ENCODE results near the gene ACTG1. TPM values are rescaled to one million over a fixed set of nuclear protein-coding genes. Genes with fewer than 3 reads are reported as not detected.
A peak's percentile ranks its signal among the peaks of the same experiment; 100 is the strongest.

ACTG1 gene
- total and polyA plus RNA-seq, 12 donors = 290 to 1,180 (median 345) TPM

GRCh38 chr17:81513753-81514488 lies 1.3 kb upstream of the ACTG1 start:
- H3K9me3 ChIP-seq = no peaks in the 10 kb centered on the region
- no peak for TF ChIP-seq CTCF (IDR thresholded peaks at IDR 0.05)
- intact Hi-C loops (cut with DNase I) = loop anchor here in 1 of 10 donors (2.0 kb wide), 1 partner anchor 119 kb away; the partner anchor contains the start of gene BAHCC1
- peak; percentile 72 to 73 for DNase-seq
- ATAC-seq = peak; percentile 9 to 41 (median 17)
- H3K4me1 ChIP-seq = peaks cover 16 to 70% (median 54%) of the 10 kb centered on the region in 9 donors
- peak overlapping the region; percentile 73 to 99 (median 94) for H3K4me3 ChIP-seq
- peak overlapping the region; percentile 98 to 100 (median 100) for H3K27ac ChIP-seq
- 0 to 3% methylated on average over 63 to 64 of the region's 64 CpGs for WGBS, 2 donors
- no peaks in the 10 kb centered on the region for H3K27me3 ChIP-seq
- peaks cover 8 to 36% (median 29%) of the 10 kb centered on the region in 9 donors for H3K36me3 ChIP-seq

GRCh38 chr17:81513372-81513752 lies 763 bp upstream of the ACTG1 start:
- DNase-seq = peak; percentile 59 to 74
- peak; percentile 5 to 43 (median 28) for ATAC-seq
- peaks cover 14 to 70% (median 54%) of the 10 kb centered on the region in 9 donors for H3K4me1 ChIP-seq
- 0 to 1% methylated on average over 23 of the region's 23 CpGs for WGBS, 2 donors
- H3K27ac ChIP-seq = peak overlapping the region; percentile 98 to 100 (median 100)
- intact Hi-C loops (cut with DNase I) = loop anchor here in 1 of 10 donors (2.0 kb wide), 1 partner anchor 119 kb away; the partner anchor contains the start of gene BAHCC1
- H3K9me3 ChIP-seq = no peaks in the 10 kb centered on the region
- no peaks in the 10 kb centered on the region for H3K27me3 ChIP-seq
- no peak for TF ChIP-seq CTCF (IDR thresholded peaks at IDR 0.05)
- H3K4me3 ChIP-seq = peak overlapping the region; percentile 73 to 99 (median 94)
- peaks cover 8 to 42% (median 34%) of the 10 kb centered on the region in 9 donors for H3K36me3 ChIP-seq

- Histone ChIP-seq H3K4me3 (peak overlapping the region; percentile 73 to 99 (median 94)), H3K4me1 (peaks cover 13 to 58% (median 41%) of the 10 kb centered on the region in 9 donors), H3K36me3 (peaks cover 8 to 47% (median 34%) of the 10 kb centered on the region in 9 donors), H3K27ac (peak overlapping the region; percentile 98 to 100 (median 100)), H3K9me3 (peaks cover 0 to 5% (median 0%) of the 10 kb centered on the region in 11 donors), H3K27me3 (no peaks in the 10 kb centered on the region)
- intact Hi-C loops (cut with DNase I) = loop anchor here in 1 of 10 donors (2.0 kb wide), 1 partner anchor 117 kb away; the partner anchor contains the start of gene BAHCC1
- DNase-seq = peak in 1 of 2 donors; percentile 43
- TF ChIP-seq CTCF (IDR thresholded peaks at IDR 0.05) = no peak
- WGBS, 2 donors = 0 to 2% methylated on average over 62 of the region's 62 CpGs
- peak in 6 of 8 donors; percentile 1 to 6 (median 2) for ATAC-seq
Observed at GRCh38 chr17:81511804-81512561, 616 bp downstream of the ACTG1 start.

GRCh38 chr17:81511554-81511803 lies 1.1 kb downstream of the ACTG1 start:
- Histone ChIP-seq H3K27ac (peak overlapping the region; percentile 98 to 100 (median 100)), H3K4me1 (peaks cover 8 to 53% (median 36%) of the 10 kb centered on the region in 9 donors), H3K9me3 (peaks cover 0 to 5% (median 0%) of the 10 kb centered on the region in 11 donors), H3K4me3 (peak overlapping the region; percentile 73 to 99 (median 94)), H3K27me3 (no peaks in the 10 kb centered on the region), H3K36me3 (peaks cover 8 to 47% (median 34%) of the 10 kb centered on the region in 9 donors)
- no peak for TF ChIP-seq CTCF (IDR thresholded peaks at IDR 0.05)
- intact Hi-C loops (cut with DNase I) = no loop called here
- WGBS, 2 donors = 0 to 4% methylated on average over 9 of the region's 9 CpGs
- ATAC-seq (no peak), DNase-seq (no peak)

Measured in heart right ventricle (tissue), 16 donors.